GM19035 (cell line): ENCODE measurements around the gene SH3RF2.

Experiments
- ATAC-seq: cut with Tn5 transposase; IDR thresholded peaks from one replicate; pipeline ENCODE4 v1.9.1; 2021; ENCODE audit not compliant: unreplicated experiment

Gene SH3RF2

DNA sequence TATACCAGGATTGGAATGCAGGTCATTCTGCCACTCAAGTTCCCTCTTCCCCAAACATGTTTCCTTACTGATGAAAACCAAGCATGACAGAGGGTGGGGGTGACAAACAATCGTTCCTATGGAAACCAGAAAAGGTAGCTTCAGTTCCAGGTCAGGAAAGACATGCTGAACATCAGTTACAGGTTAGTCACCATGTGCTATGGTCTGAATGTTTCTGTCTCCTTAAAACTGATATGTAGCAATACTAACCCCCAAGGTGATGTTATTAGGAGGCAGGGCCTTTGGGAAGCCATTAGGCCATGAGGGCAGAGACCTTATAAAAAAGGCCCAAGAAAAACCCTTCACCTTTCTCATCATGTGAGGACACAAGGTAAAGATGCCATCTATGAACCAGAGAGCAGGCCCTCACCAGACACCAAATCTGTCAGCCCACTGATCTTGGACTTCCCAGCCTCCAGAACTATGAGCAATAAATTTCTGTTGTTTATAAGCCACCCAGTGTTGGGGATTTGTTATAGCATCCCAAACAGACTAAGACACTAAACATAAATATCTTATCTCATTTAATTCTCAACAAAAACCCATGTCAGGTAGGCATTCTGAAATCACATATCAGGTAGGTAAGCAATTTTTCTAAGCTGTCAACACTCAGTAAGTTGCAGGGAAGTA, 15.7 kb upstream of the SH3RF2 start:
- ATAC-seq, result no peak

GRCh38 chr5:145921211-145921610, 15.2 kb upstream of the SH3RF2 start:
- ATAC-seq, result no peak

- no peak for ATAC-seq
Observed at GRCh38 chr5:145922059-145922458, 14.3 kb upstream of the SH3RF2 start.

GRCh38 chr5:145923405-145923804, 13.0 kb upstream of the SH3RF2 start:
- ATAC-seq, result no peak

DNA sequence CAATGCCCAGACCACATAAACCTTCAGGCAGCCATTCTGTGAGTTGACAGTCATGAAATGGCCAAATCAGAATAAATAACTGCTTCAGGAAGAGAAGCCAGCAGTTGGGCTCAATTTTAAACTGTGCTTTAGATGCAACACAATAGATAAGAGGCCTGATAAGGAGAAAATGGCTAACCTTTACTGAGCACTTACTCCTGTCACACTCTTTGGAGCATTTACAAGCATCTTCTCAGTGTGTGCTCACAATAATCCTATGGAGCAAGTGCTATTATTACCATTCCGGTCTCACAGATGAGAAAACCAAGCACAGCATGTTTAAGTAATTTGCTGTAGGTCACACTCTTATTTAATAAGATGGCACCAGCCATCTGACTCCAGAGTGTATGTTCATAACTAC, 11.5 kb upstream of the SH3RF2 start:
- ATAC-seq, result no peak

DNA sequence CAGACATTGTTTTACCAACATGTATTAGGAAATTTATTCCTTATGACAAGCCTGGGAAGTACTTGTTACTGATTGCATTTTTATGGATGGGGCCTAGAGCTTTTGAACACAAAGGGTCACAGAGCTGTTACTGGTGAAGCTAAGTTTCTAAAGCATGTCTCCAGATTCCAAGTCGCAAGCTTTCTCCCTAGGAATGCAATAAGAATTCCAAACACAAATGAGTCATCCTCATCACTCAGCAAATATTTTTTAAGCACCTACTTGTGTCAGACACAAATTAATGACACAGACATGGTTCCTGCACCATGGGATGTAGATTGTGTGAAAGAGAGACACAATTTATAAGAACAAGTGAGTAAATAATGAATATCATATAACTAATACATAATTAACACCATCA, 11.0 kb upstream of the SH3RF2 start:
- no peak for ATAC-seq

- ATAC-seq, result no peak
Observed at GRCh38 chr5:145925803-145926202, 10.6 kb upstream of the SH3RF2 start.

DNA sequence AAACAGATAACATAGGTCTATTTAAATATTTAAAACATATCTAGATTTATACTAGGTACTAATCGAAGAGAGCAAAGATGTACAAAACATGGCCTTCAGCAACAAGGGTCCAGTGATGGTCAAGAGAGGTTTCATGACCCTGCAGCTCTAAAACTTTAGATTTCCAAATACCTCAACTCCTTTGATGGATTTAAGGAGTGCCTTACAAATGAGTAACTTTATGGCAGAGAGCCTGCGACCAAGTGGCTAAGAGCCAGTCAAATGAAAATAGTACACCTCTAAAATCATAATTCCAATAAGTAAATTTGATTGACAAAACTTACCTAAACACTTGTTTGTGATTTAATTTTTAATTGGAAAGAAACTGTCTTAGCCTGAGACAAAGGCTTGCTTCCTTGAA, 4.7 kb upstream of the SH3RF2 start:
- no peak for ATAC-seq

GRCh38 chr5:145934276-145934675, 2.1 kb upstream of the SH3RF2 start:
- no peak for ATAC-seq

- peak; percentile 73 for ATAC-seq
Observed at GRCh38 chr5:145937432-145938250, 1.3 kb downstream of the SH3RF2 start.

DNA sequence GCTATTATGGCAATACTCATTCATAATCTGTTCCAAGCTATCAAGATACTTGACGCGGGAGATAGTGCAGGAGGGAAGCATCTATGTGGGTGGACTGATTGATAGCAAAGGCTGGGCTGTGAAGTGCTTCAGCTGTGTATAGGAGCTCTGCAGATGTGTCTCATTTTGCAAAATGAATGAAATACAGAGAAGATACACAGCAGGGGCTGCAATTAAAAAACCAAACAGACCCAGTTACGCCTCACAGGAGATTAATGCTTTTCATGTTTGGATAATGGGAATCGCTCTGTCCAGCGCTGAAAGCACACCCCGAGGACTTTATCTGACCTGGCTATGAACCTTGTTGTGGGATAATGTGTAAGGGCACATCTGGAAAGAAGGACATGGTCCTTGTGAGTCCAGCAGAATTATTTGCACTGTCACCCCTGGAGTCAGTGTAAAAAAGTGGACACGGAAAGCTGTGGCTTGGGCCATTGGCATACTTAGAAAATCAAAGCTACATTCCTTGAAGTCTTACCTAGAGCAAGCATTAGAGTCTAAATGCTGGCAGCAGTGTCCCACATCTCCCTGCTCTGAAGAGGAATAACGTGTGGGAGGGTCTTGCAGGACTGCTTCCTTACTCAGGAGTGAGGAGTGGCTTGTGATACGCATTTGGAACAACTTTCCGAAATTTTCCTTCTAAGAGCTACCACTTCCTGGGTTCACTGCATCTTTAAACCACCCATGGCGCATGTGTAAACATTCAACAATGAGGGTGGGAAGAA, 2.6 kb downstream of the SH3RF2 start:
- no peak for ATAC-seq

- ATAC-seq, result no peak
Observed at GRCh38 chr5:145939540-145940065, 3.2 kb downstream of the SH3RF2 start.

- ATAC-seq, result no peak
Observed at GRCh38 chr5:145941096-145941447, 4.7 kb downstream of the SH3RF2 start.

DNA sequence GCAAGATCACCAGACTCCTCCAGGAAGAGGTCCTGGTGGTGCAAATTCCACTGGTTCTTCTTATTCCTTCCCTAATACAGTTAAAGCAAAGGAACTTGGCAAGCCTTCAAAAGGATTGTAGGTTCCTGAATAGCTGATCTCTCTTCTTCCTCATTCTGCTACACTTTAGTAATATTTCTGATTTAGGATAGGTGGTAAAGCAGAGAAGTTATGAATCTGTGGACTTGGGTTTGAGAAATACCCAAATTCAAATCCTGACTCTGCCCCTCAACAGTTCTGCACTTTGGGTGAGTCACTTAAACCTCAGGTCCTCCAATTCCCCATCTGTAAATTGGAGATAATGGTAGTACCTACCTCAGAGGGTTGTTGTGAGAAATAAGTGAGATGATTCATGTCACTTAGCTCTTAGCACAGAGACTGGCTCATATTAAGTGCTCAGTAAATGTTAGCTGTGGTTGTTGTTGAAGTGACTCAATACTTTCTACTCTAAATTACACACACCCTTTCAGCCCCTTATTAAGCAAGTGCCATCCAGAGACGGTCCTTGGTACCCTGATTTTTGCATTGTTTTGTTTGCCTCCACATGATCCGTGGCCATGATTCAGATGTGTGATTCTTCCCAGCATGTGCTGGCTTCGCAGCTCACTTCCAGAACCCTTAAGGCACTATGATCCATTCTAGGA, 5.2 kb downstream of the SH3RF2 start:
- no peak for ATAC-seq

GRCh38 chr5:145942201-145942600, 5.8 kb downstream of the SH3RF2 start:
- no peak for ATAC-seq

- no peak for ATAC-seq
Observed at GRCh38 chr5:145942749-145943148, 6.4 kb downstream of the SH3RF2 start.

- no peak for ATAC-seq
Observed at GRCh38 chr5:145943674-145944121, 7.3 kb downstream of the SH3RF2 start.

DNA sequence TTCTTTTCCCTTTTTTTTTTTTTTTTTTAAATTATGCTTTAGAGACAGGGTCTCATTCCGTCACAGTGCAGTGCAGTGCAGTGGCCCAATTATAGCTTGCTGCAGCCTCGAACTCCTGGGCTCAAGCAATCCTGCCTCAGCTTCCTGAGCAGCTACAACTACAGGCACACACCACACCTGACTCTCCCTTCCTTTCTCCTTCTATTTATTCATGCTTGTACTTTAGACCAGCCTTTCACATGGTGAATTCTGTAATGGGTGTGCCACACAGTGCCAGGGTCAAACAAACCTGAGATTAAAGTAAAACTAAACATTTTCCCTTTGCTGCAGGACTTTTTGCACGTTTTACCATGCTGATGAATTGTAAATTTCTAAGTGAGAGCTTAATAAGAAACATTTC, 8.0 kb downstream of the SH3RF2 start:
- ATAC-seq, result no peak

DNA sequence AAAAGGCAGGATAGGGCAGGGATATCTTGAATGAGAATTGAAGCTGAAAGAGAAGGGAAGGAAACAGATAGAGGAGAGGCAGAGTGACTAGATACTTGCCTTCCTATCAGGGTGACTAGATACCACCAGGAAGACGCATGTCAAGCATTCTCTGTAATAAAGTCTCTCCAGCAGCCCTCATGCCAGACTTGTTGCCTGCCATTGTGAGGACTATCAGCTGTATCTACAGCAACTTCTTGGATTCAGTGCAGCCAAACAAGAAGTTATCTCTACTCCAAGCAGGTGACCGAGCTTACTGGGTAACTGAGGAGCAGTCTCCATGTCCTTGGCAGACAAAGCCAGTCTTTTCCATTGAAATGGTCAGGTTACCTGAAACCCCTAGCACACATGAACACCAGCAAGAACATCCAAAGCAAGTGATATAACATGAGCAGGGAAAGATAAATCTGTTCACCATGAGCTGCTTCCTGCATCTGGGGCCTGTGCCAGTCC, 9.3 kb downstream of the SH3RF2 start:
- no peak for ATAC-seq

DNA sequence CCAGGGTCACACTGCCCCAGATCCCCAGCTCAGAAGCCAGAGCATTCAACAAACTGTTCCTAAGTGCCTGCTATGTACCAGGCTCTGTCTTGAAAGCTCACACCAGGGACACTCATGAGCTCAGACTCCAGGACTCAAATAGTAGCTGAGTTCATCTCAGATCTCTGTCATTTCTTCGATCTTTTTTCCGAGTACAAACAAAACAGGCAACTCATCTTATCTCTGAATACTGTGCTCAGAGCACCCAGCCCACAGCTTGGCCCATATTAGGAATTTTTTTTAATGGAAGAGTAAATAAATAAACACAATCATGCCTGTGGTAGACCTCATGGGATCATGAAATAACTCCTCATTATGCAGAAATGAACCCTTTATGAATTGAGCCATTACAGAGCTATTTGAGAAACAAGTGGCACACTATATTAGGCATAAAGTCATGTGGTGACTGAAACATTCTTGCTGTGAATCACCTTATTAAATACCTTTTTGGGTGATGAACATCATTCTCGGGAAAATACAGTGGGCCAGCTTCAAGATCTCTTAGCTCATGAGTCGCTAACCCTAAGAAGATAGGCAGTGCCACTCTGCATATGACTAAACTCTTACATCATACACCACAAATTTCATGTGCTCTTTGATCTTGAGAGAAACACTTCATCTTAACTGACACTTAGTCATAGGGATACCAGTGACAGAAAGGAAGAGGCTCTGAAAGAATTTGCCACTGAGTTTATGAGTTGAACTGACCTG, 9.9 kb downstream of the SH3RF2 start:
- peak; percentile 92 for ATAC-seq
